Measurements from ENCODE around the gene PLCB4.

The PLCB4 gene

DNA sequence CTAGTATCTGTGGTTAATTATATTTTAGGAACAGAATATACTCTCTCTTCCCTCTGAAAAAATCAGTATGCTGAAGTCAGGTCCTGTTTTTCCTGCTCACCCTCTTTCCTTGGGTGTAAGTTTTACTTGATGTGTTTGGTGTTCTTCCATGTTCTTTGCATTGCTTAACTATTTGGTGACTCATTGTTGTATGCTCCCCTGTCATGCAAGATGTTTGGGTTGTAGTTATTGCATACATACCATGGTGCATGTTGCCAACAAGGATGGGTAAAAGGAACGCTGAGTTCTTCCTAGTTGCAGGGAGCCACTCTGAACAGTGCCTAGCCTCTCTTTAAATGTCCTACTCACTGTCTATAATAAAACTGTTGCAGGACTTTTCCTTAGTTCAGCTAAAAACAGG lies 237.6 kb downstream of the PLCB4 start:
- no peaks in the 10 kb centered on the region for H3K4me1 ChIP-seq

DNA sequence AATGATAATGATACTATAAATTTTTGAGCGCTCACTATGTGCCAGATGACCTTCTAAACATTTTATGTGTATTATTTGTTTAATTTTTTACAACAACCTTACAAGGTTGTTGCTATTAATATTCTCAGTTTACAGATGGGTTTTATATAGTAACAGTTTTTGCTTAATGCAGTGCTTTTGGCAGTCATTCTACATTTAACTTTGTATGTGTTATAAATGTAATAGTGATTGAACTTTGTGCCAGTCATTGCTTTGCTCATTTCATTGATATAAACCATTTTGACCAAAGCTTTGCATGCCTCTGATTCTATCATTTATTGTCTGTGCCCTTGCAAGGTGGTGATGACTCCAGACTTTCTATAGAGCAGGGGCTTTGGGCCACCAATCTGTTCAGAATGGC lies 239.2 kb downstream of the PLCB4 start:
- Histone ChIP-seq H3K36me3 (ENCODE audit: control insufficient read depth, insufficient read depth, low read length) (no peaks in the 10 kb centered on the region), H3K9ac (no peak overlapping the region), H3K27me3 (ENCODE audit: control insufficient read depth, insufficient read depth, low read length) (no peaks in the 10 kb centered on the region), H3K27ac (no peak overlapping the region), H3K4me2 (ENCODE audit: low read length) (no peak overlapping the region), H3K4me1 (no peaks in the 10 kb centered on the region), H3K4me3 (ENCODE audit: low read depth, low read length) (no peak overlapping the region), H3K9me3 (ENCODE audit: control insufficient read depth, low read length) (no peaks in the 10 kb centered on the region), H3K79me2 (no peaks in the 10 kb centered on the region), H2AFZ (no peak overlapping the region)
- no peak for TF ChIP-seq CTCF (IDR thresholded peaks at IDR 0.05)

More for the DNA sequence above, 237.6 kb downstream of the PLCB4 start:
- Histone ChIP-seq H3K79me2 (no peaks in the 10 kb centered on the region), H3K36me3 (ENCODE audit: control insufficient read depth, insufficient read depth, low read length) (no peaks in the 10 kb centered on the region), H3K27me3 (ENCODE audit: control insufficient read depth, insufficient read depth, low read length) (no peaks in the 10 kb centered on the region), H3K27ac (no peak overlapping the region), H3K4me3 (ENCODE audit: low read depth, low read length) (no peak overlapping the region), H3K4me2 (ENCODE audit: low read length) (no peak overlapping the region), H3K9ac (no peak overlapping the region), H2AFZ (no peak overlapping the region), H3K9me3 (ENCODE audit: control insufficient read depth, low read length) (no peaks in the 10 kb centered on the region)
- TF ChIP-seq CTCF (IDR thresholded peaks at IDR 0.05): no peak

GRCh38 chr20:9311132-9311531 lies 242.2 kb downstream of the PLCB4 start:
- H3K4me2 ChIP-seq (ENCODE audit: low read length): no peak overlapping the region
- no peaks in the 10 kb centered on the region for H3K4me1 ChIP-seq
- H3K79me2 ChIP-seq: no peaks in the 10 kb centered on the region
- H3K27me3 ChIP-seq (ENCODE audit: control insufficient read depth, insufficient read depth, low read length): no peaks in the 10 kb centered on the region
- no peak for TF ChIP-seq CTCF (IDR thresholded peaks at IDR 0.05)
- no peak overlapping the region for H2AFZ ChIP-seq
- no peaks in the 10 kb centered on the region for H3K9me3 ChIP-seq (ENCODE audit: control insufficient read depth, low read length)
- H3K27ac ChIP-seq: no peak overlapping the region
- no peaks in the 10 kb centered on the region for H3K36me3 ChIP-seq (ENCODE audit: control insufficient read depth, insufficient read depth, low read length)
- no peak overlapping the region for H3K9ac ChIP-seq
- no peak overlapping the region for H3K4me3 ChIP-seq (ENCODE audit: low read depth, low read length)

- no peaks in the 10 kb centered on the region for H3K9me3 ChIP-seq (ENCODE audit: control insufficient read depth, low read length)
- H3K4me3 ChIP-seq (ENCODE audit: low read depth, low read length): no peak overlapping the region
- no peak overlapping the region for H2AFZ ChIP-seq
- no peak for TF ChIP-seq CTCF (IDR thresholded peaks at IDR 0.05)
- H3K4me1 ChIP-seq: no peaks in the 10 kb centered on the region
- H3K4me2 ChIP-seq (ENCODE audit: low read length): no peak overlapping the region
- H3K36me3 ChIP-seq (ENCODE audit: control insufficient read depth, insufficient read depth, low read length): no peaks in the 10 kb centered on the region
- H3K27ac ChIP-seq: no peak overlapping the region
- H3K9ac ChIP-seq: no peak overlapping the region
- H3K79me2 ChIP-seq: no peaks in the 10 kb centered on the region
- H3K27me3 ChIP-seq (ENCODE audit: control insufficient read depth, insufficient read depth, low read length): no peaks in the 10 kb centered on the region
These were observed 250.9 kb downstream of the PLCB4 start for GRCh38 chr20:9319687-9320384.

- Histone ChIP-seq H3K79me2 (no peaks in the 10 kb centered on the region), H3K27ac (no peak overlapping the region)
These were observed 252.1 kb downstream of the PLCB4 start for GRCh38 chr20:9321007-9321406.

More at GRCh38 chr20:9321007-9321406, 252.1 kb downstream of the PLCB4 start:
- H2AFZ ChIP-seq: no peak overlapping the region
- no peaks in the 10 kb centered on the region for H3K4me1 ChIP-seq
- no peaks in the 10 kb centered on the region for H3K9me3 ChIP-seq (ENCODE audit: control insufficient read depth, low read length)
- H3K9ac ChIP-seq: no peak overlapping the region
- no peaks in the 10 kb centered on the region for H3K36me3 ChIP-seq (ENCODE audit: control insufficient read depth, insufficient read depth, low read length)
- H3K4me3 ChIP-seq (ENCODE audit: low read depth, low read length): no peak overlapping the region
- no peak for TF ChIP-seq CTCF (IDR thresholded peaks at IDR 0.05)
- no peaks in the 10 kb centered on the region for H3K27me3 ChIP-seq (ENCODE audit: control insufficient read depth, insufficient read depth, low read length)
- no peak overlapping the region for H3K4me2 ChIP-seq (ENCODE audit: low read length)
